A549 (cell line): ENCODE measurements around the gene DELE1. TPM values are rescaled to one million over a fixed set of nuclear protein-coding genes. Genes with fewer than 3 reads are reported as not detected.
A peak's percentile ranks its signal among the peaks of the same experiment; 100 is the strongest.

Source experiments
- ATAC-seq, 2 experiments: fragments of 200-7000 bp in 1 of 2; fragments of >200 bp in 1 of 2; cut with Nextera tagmentation in 1 of 2; cut with Tn5 transposase in 1 of 2; 3 replicates each; pipeline versions ENCODE4 v1.8.0 to v1.9.1; 2018 to 2020; ENCODE audit warnings: mild to moderate bottlenecking in 1 of 2, moderate library complexity in 1 of 2
- CTCF ChIA-PET: fragments of 300-600 bp; sonication (Branson Sonifier 250); formaldehyde crosslinking; extraction: SDS; loops from one replicate; lab custom pipeline; 2021; ENCODE audit warnings: antibody characterized with exemption, inconsistent platforms; lab: Yijun Ruan, JAX
- POLR2A ChIA-PET: fragments of 350-600 bp; formaldehyde crosslinking; extraction: SDS; loops from one replicate; lab custom pipeline; 2021; ENCODE audit warnings: antibody characterized with exemption, inconsistent platforms; lab: Yijun Ruan, JAX
- DNase-seq, 2 experiments: peaks; one replicate each; pipeline versions ENCODE4 v3.0.0 to v3.0.0-alpha.2; 2011 to 2016; ENCODE audit warnings: low read depth in 1 of 2, low spot score in 1 of 2
- FAIRE-seq: peaks from 2 replicates; lab custom pipeline; 2011; peaks lifted over from hg19 to GRCh38; lab: Jason Lieb, UNC
- H3K27ac ChIP-seq, 2 experiments: fragments of >200 bp; sonication (Bioruptor Twin); formaldehyde crosslinking; 3 replicates each; pipeline ENCODE4 v1.5.1; 2016 to 2017
- H3K4me1 ChIP-seq: fragments of >200 bp; sonication (Bioruptor Twin); formaldehyde crosslinking; 3 replicates; pipeline ENCODE4 v1.6.1; 2016
- H3K4me2 ChIP-seq: fragments of >200 bp; sonication (Bioruptor Twin); formaldehyde crosslinking; 3 replicates; pipeline ENCODE4 v1.6.1; 2016
- H3K4me3 ChIP-seq: fragments of >200 bp; sonication (Bioruptor Twin); formaldehyde crosslinking; 3 replicates; pipeline ENCODE4 v1.5.1; 2016
- H3K9me3 ChIP-seq: fragments of >200 bp; sonication (Bioruptor Twin); formaldehyde crosslinking; 3 replicates; pipeline ENCODE4 v1.6.1; 2016
- CBX2 ChIP-seq: fragments of 200-600 bp; sonication (generic); IDR thresholded peaks from 2 replicates; pipeline ENCODE4 v1.6.1; 2016; ENCODE audit warnings: low read depth, mild to moderate bottlenecking, borderline replicate concordance
- CBX8 ChIP-seq: fragments of 200-600 bp; sonication (generic); IDR thresholded peaks from 2 replicates; pipeline ENCODE4 v1.6.1; 2016
- CEBPB ChIP-seq, 2 experiments: fragments of >200 bp in 1 of 2; sonication (Bioruptor Twin) in 1 of 2; formaldehyde crosslinking in 1 of 2; IDR thresholded peaks; 2 replicates each; pipeline ENCODE4 v1.6.1; 2012 to 2016
- EHMT2 ChIP-seq: fragments of 200-600 bp; sonication (generic); IDR thresholded peaks from 2 replicates; pipeline ENCODE4 v1.6.1; 2016; ENCODE audit warnings: antibody characterized with exemption, low read depth, mild to moderate bottlenecking, moderate library complexity
- FOSB ChIP-seq: fragments of 250-450 bp; sonication (Bioruptor Pico); IDR thresholded peaks from 2 replicates; pipeline ENCODE4 v1.5.0; 2020; ENCODE audit warnings: mild to moderate bottlenecking, moderate library complexity
- FOSL2 ChIP-seq, 2 experiments: fragments of 450-650 bp in 1 of 2; fragments of >200 bp in 1 of 2; sonication (Bioruptor Twin) in 1 of 2; formaldehyde crosslinking; IDR thresholded peaks; 2 replicates each; pipeline versions ENCODE4 v1.5.0 to v1.6.1; 2016 to 2020; ENCODE audit warnings: mild to moderate bottlenecking in 1 of 2, moderate library complexity in 1 of 2
- FOXS1 ChIP-seq: fragments of 250-450 bp; sonication (Bioruptor Pico); IDR thresholded peaks from 2 replicates; pipeline ENCODE4 v1.5.0; 2020; ENCODE audit warnings: mild to moderate bottlenecking, moderate library complexity
- HDAC2 ChIP-seq: fragments of 200-600 bp; sonication (generic); IDR thresholded peaks from 2 replicates; pipeline ENCODE4 v1.6.1; 2016
- HOXB13 ChIP-seq: fragments of 250-450 bp; sonication (Bioruptor Pico); IDR thresholded peaks from 2 replicates; pipeline ENCODE4 v1.5.0; 2020; ENCODE audit warnings: low read depth, mild to moderate bottlenecking, moderate library complexity
- KDM1A ChIP-seq: fragments of 200-600 bp; sonication (generic); IDR thresholded peaks from 2 replicates; pipeline ENCODE4 v1.6.1; 2016; ENCODE audit warnings: low read depth, mild to moderate bottlenecking
- MAFK ChIP-seq: fragments of 450-650 bp; IDR thresholded peaks from 2 replicates; pipeline ENCODE4 v1.6.1; 2014; ENCODE audit not compliant: partially characterized antibody
- MAZ ChIP-seq: fragments of 150-350 bp; IDR thresholded peaks from 2 replicates; pipeline ENCODE4 v1.6.1; 2014; ENCODE audit warnings: antibody characterized with exemption, low read depth, low read length, borderline replicate concordance
- MYC ChIP-seq: IDR thresholded peaks from 2 replicates; pipeline ENCODE4 v1.6.1; 2012; ENCODE audit warnings: mild to moderate bottlenecking, inconsistent platforms, low read length, improper control_type of control experiment, borderline replicate concordance
- NR3C1 ChIP-seq: fragments of >200 bp; sonication (Bioruptor Twin); formaldehyde crosslinking; IDR thresholded peaks from 3 replicates; pipeline ENCODE4 v1.6.1; 2017
- PHF8 ChIP-seq: fragments of 200-600 bp; sonication (generic); IDR thresholded peaks from 2 replicates; pipeline ENCODE4 v1.6.1; 2016; ENCODE audit warnings: low read depth, mild to moderate bottlenecking, antibody characterized with exemption, moderate library complexity, borderline replicate concordance
- RAD21 ChIP-seq, 2 experiments: fragments of >200 bp in 1 of 2; sonication (Bioruptor Twin) in 1 of 2; formaldehyde crosslinking in 1 of 2; IDR thresholded peaks in 1 of 2; conservative IDR thresholded peaks in 1 of 2; 2 replicates in 1 of 2; 3 replicates in 1 of 2; pipeline ENCODE4 v1.6.1; 2012 to 2018; ENCODE audit warnings: inconsistent platforms in 1 of 2
- RCOR1 ChIP-seq: fragments of 150-350 bp; IDR thresholded peaks from 2 replicates; pipeline ENCODE4 v1.6.1; 2014; ENCODE audit warnings: antibody characterized with exemption, low read length, low read depth
- SMC3 ChIP-seq: fragments of >200 bp; sonication (Bioruptor Twin); formaldehyde crosslinking; IDR thresholded peaks from 3 replicates; pipeline ENCODE4 v1.6.1; 2018; ENCODE audit warnings: inconsistent platforms
- SREBF2 ChIP-seq: fragments of 450-650 bp; IDR thresholded peaks from 2 replicates; pipeline ENCODE4 v1.6.1; 2014; ENCODE audit warnings: mild to moderate bottlenecking, moderate library complexity
- TFCP2L1 ChIP-seq: fragments of 250-450 bp; sonication (Bioruptor Pico); IDR thresholded peaks from 2 replicates; pipeline ENCODE4 v1.5.0; 2021; ENCODE audit warnings: mild to moderate bottlenecking
- TP53 ChIP-seq: fragments of 250-450 bp; sonication (Bioruptor Pico); IDR thresholded peaks from 2 replicates; pipeline ENCODE4 v1.5.0; 2021; ENCODE audit warnings: mild to moderate bottlenecking, moderate library complexity
- WGBS: methylation state at CpG from one replicate; pipeline ENCODE4 v1.1.6; 2017; ENCODE audit errors: missing lambda C conversion rate; 5-methylcytosine and 5-hydroxymethylcytosine counted together
- polyA plus RNA-seq, 4 experiments: library from polyadenylated mRNA; depleted of rRNA in 3 of 4; stranded (reverse); fragments of >200 nt; fragmentation: RNase III in 1 of 4; extraction: RNeasy Plus Mini Kit Qiagen cat#74134 plus additional on column Dnase treatment in 1 of 4; gene quantifications; 2 replicates in 3 of 4; 3 replicates in 1 of 4; pipeline ENCODE4 v1.2.3, GENCODE V29; 2011 to 2017

DELE1 gene
- polyA plus RNA-seq, 2 of the 4 experiments (the other 2 are of a cell fraction), result 41.2 to 60.1 TPM

DNA sequence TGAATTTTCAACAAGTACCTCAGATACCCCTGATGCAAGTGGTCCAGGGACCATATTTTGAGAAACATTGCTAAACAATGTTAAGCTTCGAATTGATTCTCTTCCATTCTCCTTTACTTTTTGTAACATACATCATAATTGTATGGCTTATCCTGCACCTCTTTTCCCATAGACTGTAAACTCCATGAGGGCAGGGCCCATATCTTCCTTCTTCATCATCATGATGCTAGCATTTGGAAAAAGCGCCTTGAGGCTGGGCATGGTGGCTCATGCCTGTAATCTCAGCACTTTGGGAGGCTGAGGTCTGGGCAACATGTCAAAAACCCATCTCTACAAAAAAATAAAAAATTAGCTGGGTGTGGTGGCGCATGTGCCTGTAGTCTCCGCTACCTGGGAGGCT is 14.5 kb upstream of the DELE1 start:
- ATAC-seq (no peak), DNase-seq (no peak), FAIRE-seq (no peak)
- Histone ChIP-seq H3K9me3 (peaks cover 2% of the 10 kb centered on the region; the same call in 1 of the 3 replicates), H3K4me3 (no peak overlapping the region), H3K4me1 (no peaks in the 10 kb centered on the region), H3K27ac (no peak overlapping the region), H3K4me2 (no peak overlapping the region)
- 77% methylated on average over 4 of the region's 4 CpGs for WGBS
- POLR2A ChIA-PET, result interaction anchor here (2.5 kb wide), 1 partner anchor 15 kb away, joined by 8 read pairs; the partner anchor contains the start of gene DELE1
- no peak for TF ChIP-seq RAD21 (conservative IDR thresholded peaks at IDR 0.05 in 1 of 2, IDR thresholded peaks at IDR 0.05 in 1 of 2)
- no peak for TF ChIP-seq MAFK
- TF ChIP-seq HOXB13, result no peak
- TF ChIP-seq SREBF2, result no peak
- no peak for TF ChIP-seq TP53 (CRISPR knock-in tag)
- CTCF ChIA-PET, result interaction anchor here (0.6 to 4.7 kb wide), 4 partner anchors 21 to 97 kb away, joined by 3 to 18 read pairs (median 6); partner anchors contain the start of gene PCDH1

DNA sequence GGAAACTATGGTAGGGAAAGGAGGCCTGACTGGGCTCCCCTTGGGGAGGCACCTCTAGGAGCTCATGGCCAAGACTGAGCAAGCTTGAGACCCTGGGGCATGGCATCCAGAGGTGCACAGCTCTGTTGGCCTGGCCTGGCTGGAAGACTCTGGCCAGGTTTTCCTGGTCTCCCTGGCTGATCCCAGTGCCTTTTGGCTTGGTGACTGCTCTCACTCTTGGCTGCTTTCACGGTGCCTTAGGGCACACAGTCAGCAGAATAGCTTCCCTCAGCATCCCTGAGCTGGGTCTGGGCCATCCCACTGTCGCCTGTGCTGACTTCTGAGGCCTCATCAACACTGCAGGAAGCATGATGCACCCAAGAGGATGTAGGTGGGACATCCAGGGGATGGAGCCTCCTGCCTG is 13.4 kb upstream of the DELE1 start:
- POLR2A ChIA-PET, result interaction anchor here (2.5 kb wide), 1 partner anchor 14 kb away, joined by 8 read pairs; the partner anchor contains the start of gene DELE1
- TF ChIP-seq HOXB13 (no peak), CBX2 (no peak), RCOR1 (no peak), EHMT2 (no peak), MYC (no peak), CEBPB (IDR thresholded peaks at IDR 0.05) (no peak), MAFK (peak; percentile 1)
- no peak for FAIRE-seq
- Histone ChIP-seq H3K4me1 (no peaks in the 10 kb centered on the region), H3K4me3 (no peak overlapping the region), H3K27ac (no peak overlapping the region), H3K9me3 (peaks cover 2% of the 10 kb centered on the region; the same call in 1 of the 3 replicates), H3K4me2 (no peak overlapping the region)
- WGBS, result 8% methylated on average over 2 of the region's 2 CpGs
- ATAC-seq, result peak; percentile 47 to 61; a peak in 5 of 6 replicates
- peak in 1 of 2 experiments; percentile 18 for DNase-seq
- CTCF ChIA-PET, result interaction anchor here (0.6 to 4.7 kb wide), 3 partner anchors 31 to 585 kb away, joined by 3 to 18 read pairs (median 10); partner anchors contain the start of gene PCDH1

DNA sequence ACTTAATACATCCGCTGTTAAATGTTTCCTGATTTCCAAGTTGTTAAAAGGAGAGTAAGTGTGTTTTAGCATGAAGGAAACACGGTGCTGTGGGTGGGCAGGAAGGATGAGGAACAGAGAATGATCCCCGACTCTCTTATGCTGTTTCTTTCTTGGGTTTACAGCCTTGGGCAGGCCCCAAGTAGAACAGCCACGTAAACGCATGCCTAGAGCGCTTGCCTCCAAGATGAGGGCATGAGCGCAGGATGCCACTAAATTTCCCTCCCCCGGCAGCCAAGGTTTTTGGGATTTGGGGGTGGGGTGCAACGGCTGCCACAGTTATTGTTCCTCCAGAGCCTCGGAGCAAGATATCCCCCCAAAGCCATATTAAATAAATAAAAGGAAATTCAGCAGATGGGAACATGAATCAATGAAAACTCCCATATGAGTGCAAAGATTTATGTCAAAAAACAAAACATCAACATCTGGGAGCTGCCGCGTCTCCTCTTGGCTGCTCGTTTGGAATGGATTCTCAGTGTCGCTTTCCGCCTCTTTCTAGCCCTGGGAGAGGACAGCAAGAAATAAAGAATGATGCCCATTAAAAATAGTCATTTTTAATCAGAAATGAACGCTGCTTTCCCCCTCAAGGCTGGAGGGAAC is 10.0 kb upstream of the DELE1 start:
- H3K4me3 ChIP-seq, result no peak overlapping the region
- H3K9me3 ChIP-seq, result no peaks in the 10 kb centered on the region
- ATAC-seq, result no peak
- H3K4me1 ChIP-seq, result no peaks in the 10 kb centered on the region
- 79% methylated on average over 16 of the region's 16 CpGs for WGBS
- ChIA-PET CTCF (interaction anchor here (1.0 to 3.5 kb wide), 5 partner anchors 8 to 221 kb away, joined by 4 to 13 read pairs (median 5); no protein-coding TSS in a partner anchor), POLR2A (interaction anchor here (4.0 kb wide), 1 partner anchor 10 kb away, joined by 18 read pairs; the partner anchor contains the start of gene DELE1)
- TF ChIP-seq NR3C1 (no peak), KDM1A (no peak), FOSL2 (IDR thresholded peaks at IDR 0.05) (no peak), FOSL2 (CRISPR knock-in tag; IDR thresholded peaks at IDR 0.05) (no peak), FOXS1 (CRISPR knock-in tag) (no peak), RAD21 (conservative IDR thresholded peaks at IDR 0.05 in 1 of 2, IDR thresholded peaks at IDR 0.05 in 1 of 2) (no peak), SREBF2 (no peak), MAZ (no peak), SMC3 (no peak), TFCP2L1 (CRISPR knock-in tag) (no peak), CBX8 (no peak), HDAC2 (no peak), PHF8 (no peak), FOSB (CRISPR knock-in tag) (no peak)
- no peak for DNase-seq
- H3K27ac ChIP-seq, result no peak overlapping the region
- no peak overlapping the region for H3K4me2 ChIP-seq
- no peak for FAIRE-seq
